GM20000 (cell line): ENCODE results near the gene WNT4.

Source experiments
- DNase-seq: peaks from one replicate; pipeline ENCODE4 v3.0.0; 2012; ENCODE audit warnings: low spot score
- TF ChIP-seq, protein P1 (sequence below): IDR thresholded peaks from 2 replicates; pipeline ENCODE4 v1.5.1; 2012; ENCODE audit warnings: mild to moderate bottlenecking, control low read depth; ENCODE audit errors: extremely low read depth, missing control alignments

The WNT4 gene

DNA sequence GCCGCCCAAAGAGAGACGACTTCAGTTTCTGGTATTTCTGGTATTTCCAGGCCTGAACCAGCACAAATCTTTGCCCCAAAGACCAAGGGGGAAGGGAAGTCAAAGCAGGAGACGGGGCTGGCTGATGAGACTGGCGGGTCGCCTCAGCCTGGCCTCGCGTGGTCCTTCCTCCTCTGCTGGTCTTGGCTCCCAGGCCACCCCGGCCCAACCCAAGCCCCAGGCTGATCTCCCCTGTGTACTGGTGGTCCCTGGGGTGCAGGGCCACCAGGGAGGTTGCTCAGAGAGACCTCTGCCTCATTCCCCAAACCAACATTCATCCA lies 19.9 kb downstream of the WNT4 start:
- TF ChIP-seq, protein P1, sequence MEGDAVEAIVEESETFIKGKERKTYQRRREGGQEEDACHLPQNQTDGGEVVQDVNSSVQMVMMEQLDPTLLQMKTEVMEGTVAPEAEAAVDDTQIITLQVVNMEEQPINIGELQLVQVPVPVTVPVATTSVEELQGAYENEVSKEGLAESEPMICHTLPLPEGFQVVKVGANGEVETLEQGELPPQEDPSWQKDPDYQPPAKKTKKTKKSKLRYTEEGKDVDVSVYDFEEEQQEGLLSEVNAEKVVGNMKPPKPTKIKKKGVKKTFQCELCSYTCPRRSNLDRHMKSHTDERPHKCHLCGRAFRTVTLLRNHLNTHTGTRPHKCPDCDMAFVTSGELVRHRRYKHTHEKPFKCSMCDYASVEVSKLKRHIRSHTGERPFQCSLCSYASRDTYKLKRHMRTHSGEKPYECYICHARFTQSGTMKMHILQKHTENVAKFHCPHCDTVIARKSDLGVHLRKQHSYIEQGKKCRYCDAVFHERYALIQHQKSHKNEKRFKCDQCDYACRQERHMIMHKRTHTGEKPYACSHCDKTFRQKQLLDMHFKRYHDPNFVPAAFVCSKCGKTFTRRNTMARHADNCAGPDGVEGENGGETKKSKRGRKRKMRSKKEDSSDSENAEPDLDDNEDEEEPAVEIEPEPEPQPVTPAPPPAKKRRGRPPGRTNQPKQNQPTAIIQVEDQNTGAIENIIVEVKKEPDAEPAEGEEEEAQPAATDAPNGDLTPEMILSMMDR: no peak

DNA sequence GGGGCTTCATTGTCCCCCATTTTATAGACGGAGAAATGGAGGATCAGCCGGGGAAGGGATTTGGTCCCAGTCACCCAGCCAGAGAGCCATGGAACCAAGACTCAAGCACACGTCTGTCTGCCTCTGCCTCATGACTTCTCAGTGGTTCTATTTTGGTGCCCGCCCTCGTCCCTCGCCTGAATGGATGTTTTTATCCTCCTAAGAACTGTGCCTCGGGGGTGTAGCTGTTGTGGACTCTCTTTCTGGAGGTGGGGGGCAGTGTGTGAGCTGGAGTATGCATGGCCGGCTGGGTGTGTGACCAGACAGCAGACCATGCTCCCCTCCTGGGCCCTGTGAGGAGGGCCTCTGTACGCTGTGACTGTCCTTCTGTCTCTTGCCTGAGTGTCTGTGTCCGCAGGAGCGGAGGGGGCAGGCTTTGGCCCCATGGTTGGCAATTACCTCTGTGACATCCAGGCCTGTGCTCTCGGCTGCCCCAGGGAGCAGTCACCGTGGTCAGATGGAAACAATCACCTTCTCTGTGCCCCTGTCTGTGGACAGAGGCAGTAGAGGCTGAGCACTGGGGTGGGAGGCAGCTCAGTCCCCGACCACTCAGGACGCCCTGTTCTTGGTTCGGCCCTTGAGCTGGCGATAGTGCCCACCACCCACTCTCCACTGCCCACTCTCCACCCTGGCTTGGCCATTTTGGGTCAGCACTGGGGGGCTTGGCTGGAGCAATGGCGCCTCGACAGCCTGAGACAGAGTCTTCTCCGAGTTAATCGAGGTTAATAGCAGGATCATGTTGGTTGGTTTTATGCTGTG lies 20.4 kb downstream of the WNT4 start:
- DNase-seq: no peak
- TF ChIP-seq, protein P1: no peak

More for the DNA sequence above, 19.9 kb downstream of the WNT4 start:
- DNase-seq: no peak

DNA sequence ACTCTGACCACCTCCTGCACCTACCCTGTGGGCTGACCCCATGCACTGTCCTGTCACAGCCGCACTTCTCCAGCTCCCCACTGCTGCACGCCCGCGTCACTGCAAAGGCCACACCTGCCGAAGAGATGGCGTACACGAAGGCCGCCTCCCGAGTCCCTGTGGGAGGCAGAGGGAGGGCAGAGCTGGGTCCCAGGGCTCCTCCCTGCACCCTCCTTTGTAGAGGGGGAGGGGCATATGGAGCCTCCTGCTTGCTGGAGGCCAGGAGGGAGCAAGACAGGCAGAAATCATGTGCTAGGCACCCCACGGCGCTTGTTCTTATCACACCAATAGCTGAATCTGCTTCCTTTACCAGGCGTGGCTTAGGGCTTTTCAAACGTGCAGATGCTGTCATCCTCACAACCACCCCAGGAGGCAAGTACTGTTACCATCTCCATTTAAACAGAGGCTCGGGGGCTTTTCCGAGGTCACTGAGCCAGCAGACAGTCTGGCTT lies 21.4 kb downstream of the WNT4 start:
- TF ChIP-seq, protein P1: no peak
- DNase-seq: no peak

DNA sequence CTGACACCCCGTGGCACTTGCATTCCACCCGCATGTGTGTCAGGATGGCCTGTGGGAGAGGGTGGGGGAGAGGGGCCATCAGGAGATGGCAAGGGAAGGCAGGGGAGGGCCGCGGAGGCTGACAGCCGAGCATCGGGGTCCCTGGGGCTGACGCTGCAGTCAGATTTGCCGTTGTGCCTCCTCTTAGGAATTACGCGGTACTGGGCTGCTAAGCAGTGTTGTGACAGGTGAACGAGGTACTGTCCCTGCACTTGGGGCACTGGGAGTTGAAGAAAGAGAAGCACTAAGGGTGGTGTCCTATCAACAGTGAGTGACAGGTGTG lies 22.5 kb downstream of the WNT4 start:
- TF ChIP-seq, protein P1: no peak

DNA sequence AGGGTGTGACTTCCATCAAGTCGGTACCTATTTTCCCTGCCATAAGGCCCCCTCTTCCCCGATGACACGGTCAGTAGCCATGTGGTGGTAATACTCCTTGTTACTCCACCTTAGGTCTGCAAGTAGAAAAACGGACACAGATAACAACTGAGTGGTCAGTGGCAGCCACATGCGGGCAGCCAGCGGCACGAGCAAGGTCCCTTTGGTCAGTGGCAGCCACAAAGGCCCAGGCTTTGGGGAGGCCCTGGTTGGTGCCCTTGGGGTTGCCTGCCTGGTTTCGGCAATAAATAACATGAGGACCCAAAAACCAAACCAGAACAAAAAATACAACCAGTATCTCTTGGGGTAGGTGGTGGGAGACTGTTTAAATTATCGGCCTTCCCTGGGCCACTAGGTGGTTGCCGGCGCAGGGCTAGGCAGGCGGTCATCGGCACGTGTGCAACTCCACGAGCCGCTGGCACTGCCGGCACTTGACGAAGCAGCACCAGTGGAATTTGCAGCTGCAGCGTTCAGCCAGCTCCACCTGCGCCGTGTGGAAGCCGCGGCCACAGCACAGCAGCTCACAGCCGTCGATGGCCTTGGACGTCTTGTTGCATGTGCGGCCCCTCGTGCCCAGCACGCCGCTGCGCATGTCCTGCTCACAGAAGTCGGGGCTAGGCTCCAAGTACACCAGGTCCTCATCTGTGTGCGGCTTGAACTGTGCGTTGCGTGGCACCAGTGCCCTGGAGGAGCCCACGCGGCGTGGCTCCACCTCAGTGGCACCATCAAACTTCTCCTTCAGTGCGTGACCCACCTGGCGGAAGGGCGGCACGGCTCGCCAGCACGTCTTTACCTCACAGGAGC lies 23.1 kb downstream of the WNT4 start:
- no peak for DNase-seq
- TF ChIP-seq, protein P1: no peak

More for the DNA sequence above, 22.5 kb downstream of the WNT4 start:
- DNase-seq: no peak

DNA sequence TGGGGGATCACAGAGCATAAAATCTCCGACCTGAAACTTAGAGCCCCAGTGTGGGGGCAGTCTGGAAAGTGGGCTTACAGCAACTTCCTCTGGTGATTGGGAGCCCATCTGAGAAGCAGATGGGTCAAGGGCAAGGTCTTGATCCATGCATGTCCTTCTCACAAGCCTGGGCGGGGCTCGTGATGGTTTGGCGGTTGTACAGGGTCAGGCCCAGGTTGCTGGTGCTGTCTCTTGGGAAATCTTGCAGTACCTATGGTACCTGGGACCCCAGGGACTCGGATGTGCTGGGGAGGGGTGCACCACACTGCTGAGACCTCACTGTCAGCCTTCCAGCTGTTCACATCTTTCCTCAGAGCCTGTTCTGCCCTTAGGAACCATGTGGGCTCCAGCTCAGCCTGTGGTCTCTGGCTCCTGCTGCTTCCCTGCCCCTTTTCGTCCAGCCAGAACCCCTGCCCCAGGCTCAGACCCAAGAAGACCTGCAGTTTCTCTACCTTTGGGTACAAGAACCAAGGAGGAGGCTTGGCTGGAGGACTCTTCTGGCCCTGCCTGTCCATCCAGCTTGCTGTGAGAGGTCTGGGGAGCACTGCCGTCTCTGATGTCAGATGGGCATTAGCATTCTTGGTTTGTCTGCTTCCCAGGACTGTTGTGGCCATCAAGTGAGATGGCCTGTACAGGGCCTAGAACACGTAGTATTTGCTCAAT lies 24.5 kb downstream of the WNT4 start:
- TF ChIP-seq, protein P1: no peak
- DNase-seq: no peak
